H9 (cell line): ENCODE measurements around the gene PIAS2. TPM values are rescaled to one million over a fixed set of nuclear protein-coding genes. Genes with fewer than 3 reads are reported as not detected.

ENCODE experiments used
- DNase-seq: peaks from one replicate; pipeline ENCODE4 v3.0.0-alpha.2; 2017
- H2AFZ ChIP-seq: one replicate; pipeline ENCODE4 v1.6.1; 2013; ENCODE audit warnings: mild to moderate bottlenecking, low read length, control low read depth, moderate library complexity
- H2AK5ac ChIP-seq: 2 replicates; pipeline ENCODE4 v1.6.1; 2013; ENCODE audit warnings: low read length, control low read depth, mixed read lengths; ENCODE audit not compliant: insufficient read length
- H2BK120ac ChIP-seq: one replicate; pipeline ENCODE4 v1.6.1; 2013; ENCODE audit warnings: low read depth, mild to moderate bottlenecking, low read length, control low read depth, inconsistent platforms; ENCODE audit not compliant: poor library complexity, severe bottlenecking
- H2BK12ac ChIP-seq: 2 replicates; pipeline ENCODE4 v1.6.1; 2013; ENCODE audit warnings: low read length, control low read depth, mixed read lengths, low read depth; ENCODE audit not compliant: insufficient read length
- H2BK15ac ChIP-seq: 2 replicates; pipeline ENCODE4 v1.6.1; 2013; ENCODE audit warnings: low read depth, low read length, control low read depth
- H2BK20ac ChIP-seq: one replicate; pipeline ENCODE4 v1.6.1; 2013; ENCODE audit warnings: low read depth, mild to moderate bottlenecking, low read length, control low read depth, inconsistent platforms; ENCODE audit not compliant: poor library complexity, severe bottlenecking
- H2BK5ac ChIP-seq: 2 replicates; pipeline ENCODE4 v1.6.1; 2013; ENCODE audit warnings: low read length, control low read depth, mixed read lengths; ENCODE audit not compliant: insufficient read length
- H3K14ac ChIP-seq: 2 replicates; pipeline ENCODE4 v1.6.1; 2013; ENCODE audit warnings: low read length, control low read depth; ENCODE audit not compliant: insufficient read depth
- H3K18ac ChIP-seq: 2 replicates; pipeline ENCODE4 v1.6.1; 2013; ENCODE audit warnings: low read depth, mild to moderate bottlenecking, mixed read lengths, low read length, control low read depth; ENCODE audit not compliant: insufficient read length
- H3K23ac ChIP-seq: 2 replicates; pipeline ENCODE4 v1.6.1; 2013; ENCODE audit warnings: low read length, control low read depth, mixed read lengths, low read depth; ENCODE audit not compliant: insufficient read length
- H3K23me2 ChIP-seq: 2 replicates; pipeline ENCODE4 v1.6.1; 2013; ENCODE audit warnings: low read depth, mild to moderate bottlenecking, mixed read lengths, low read length, control low read depth; ENCODE audit not compliant: insufficient read length, poor library complexity, severe bottlenecking
- H3K27ac ChIP-seq: 2 replicates; pipeline ENCODE4 v1.5.1; 2013; ENCODE audit warnings: low read length, control low read depth, mixed read lengths, low read depth; ENCODE audit not compliant: insufficient read length
- H3K27me3 ChIP-seq: 2 replicates; pipeline ENCODE4 v1.6.1; 2013; ENCODE audit warnings: low read length, control low read depth, inconsistent platforms; ENCODE audit not compliant: insufficient read depth
- H3K4ac ChIP-seq: 2 replicates; pipeline ENCODE4 v1.6.1; 2013; ENCODE audit warnings: low read depth, mild to moderate bottlenecking, control low read depth, inconsistent platforms, low read length, moderate library complexity
- H3K4me1 ChIP-seq: 2 replicates; pipeline ENCODE4 v1.6.1; 2013; ENCODE audit warnings: low read length, control low read depth, inconsistent platforms; ENCODE audit not compliant: insufficient read depth
- H3K4me2 ChIP-seq: 2 replicates; pipeline ENCODE4 v1.6.1; 2013; ENCODE audit warnings: low read length, control low read depth, mixed read lengths; ENCODE audit not compliant: insufficient read length, insufficient read depth
- H3K56ac ChIP-seq: 2 replicates; pipeline ENCODE4 v1.6.1; 2013; ENCODE audit warnings: low read depth, mild to moderate bottlenecking, mixed read lengths, low read length, control low read depth; ENCODE audit not compliant: insufficient read length
- H3K79me1 ChIP-seq: 2 replicates; pipeline ENCODE4 v1.6.1; 2013; ENCODE audit warnings: low read depth, mild to moderate bottlenecking, moderate library complexity, low read length, control low read depth, inconsistent platforms; ENCODE audit not compliant: insufficient read depth, poor library complexity, severe bottlenecking
- H3K79me2 ChIP-seq: 2 replicates; pipeline ENCODE4 v1.6.1; 2013; ENCODE audit warnings: low read length, control low read depth, inconsistent platforms; ENCODE audit not compliant: insufficient read depth
- H3K9ac ChIP-seq: 2 replicates; pipeline ENCODE4 v1.6.1; 2013; ENCODE audit warnings: low read length, control low read depth, mixed read lengths; ENCODE audit not compliant: insufficient read length; ENCODE audit errors: extremely low read depth
- H3K9me3 ChIP-seq: one replicate; pipeline ENCODE4 v1.6.1; 2013; ENCODE audit warnings: low read depth, low read length, inconsistent platforms; ENCODE audit not compliant: control insufficient read depth
- H3T11ph ChIP-seq: one replicate; pipeline ENCODE4 v1.6.1; 2013; ENCODE audit warnings: mild to moderate bottlenecking, low read length, control low read depth, inconsistent platforms
- H4K20me1 ChIP-seq: one replicate; pipeline ENCODE4 v1.6.1; 2013; ENCODE audit not compliant: control insufficient read depth, insufficient read length, insufficient read depth
- H4K5ac ChIP-seq: 2 replicates; pipeline ENCODE4 v1.6.1; 2013; ENCODE audit warnings: low read depth, mild to moderate bottlenecking, mixed read lengths, low read length, control low read depth; ENCODE audit not compliant: insufficient read length
- H4K8ac ChIP-seq: replicated peaks from 2 replicates; pipeline ENCODE4 v1.6.1; 2013; ENCODE audit warnings: low read length, control low read depth, mixed read lengths, low read depth; ENCODE audit not compliant: insufficient read length
- H4K91ac ChIP-seq: 2 replicates; pipeline ENCODE4 v1.6.1; 2013; ENCODE audit warnings: low read depth, mild to moderate bottlenecking, moderate library complexity, mixed read lengths, low read length, control low read depth; ENCODE audit not compliant: insufficient read length
- H3K27ac Mint-ChIP-seq, 3 experiments: 2 replicates in 2 of 3; 3 replicates in 1 of 3; pipeline ENCODE4 v1.8.0; 2020 to 2021; ENCODE audit warnings: mixed read lengths in 3 of 3, mild to moderate bottlenecking in 1 of 3, moderate library complexity in 1 of 3
- H3K27me3 Mint-ChIP-seq: 2 replicates; pipeline ENCODE4 v1.8.0; 2021; ENCODE audit warnings: low read depth, mild to moderate bottlenecking, moderate library complexity, mixed read lengths
- H3K36me3 Mint-ChIP-seq, 3 experiments: 2 replicates in 2 of 3; 3 replicates in 1 of 3; pipeline ENCODE4 v1.8.0; 2020 to 2021; ENCODE audit warnings: low read depth in 3 of 3, mixed read lengths in 3 of 3; ENCODE audit not compliant: insufficient read depth in 1 of 3
- H3K4me1 Mint-ChIP-seq, 2 experiments: 2 replicates each; pipeline ENCODE4 v1.8.0; 2020; ENCODE audit warnings: mixed read lengths in 2 of 2
- H3K4me3 Mint-ChIP-seq, 2 experiments: 2 replicates in 1 of 2; 3 replicates in 1 of 2; pipeline ENCODE4 v1.8.0; 2020 to 2021; ENCODE audit warnings: mild to moderate bottlenecking in 2 of 2, mixed read lengths in 2 of 2, moderate library complexity in 1 of 2
- H3K9me3 Mint-ChIP-seq, 2 experiments: 2 replicates in 1 of 2; 3 replicates in 1 of 2; pipeline ENCODE4 v1.8.0; 2020; ENCODE audit warnings: mild to moderate bottlenecking in 2 of 2, mixed read lengths in 2 of 2, moderate library complexity in 1 of 2
- CTCF ChIP-seq: fragments of 200-600 bp; sonication (generic); conservative IDR thresholded peaks from 3 replicates; pipeline ENCODE4 v1.8.0; 2021; ENCODE audit warnings: antibody characterized with exemption, mild to moderate bottlenecking
- total RNA-seq: library from RNA; stranded (reverse); gene quantifications from 2 replicates; pipeline ENCODE4 v1.2.1, GENCODE V29; 2021

The PIAS2 gene
- total RNA-seq, 1 experiment from 2014 or later, result 58.4 TPM

DNA sequence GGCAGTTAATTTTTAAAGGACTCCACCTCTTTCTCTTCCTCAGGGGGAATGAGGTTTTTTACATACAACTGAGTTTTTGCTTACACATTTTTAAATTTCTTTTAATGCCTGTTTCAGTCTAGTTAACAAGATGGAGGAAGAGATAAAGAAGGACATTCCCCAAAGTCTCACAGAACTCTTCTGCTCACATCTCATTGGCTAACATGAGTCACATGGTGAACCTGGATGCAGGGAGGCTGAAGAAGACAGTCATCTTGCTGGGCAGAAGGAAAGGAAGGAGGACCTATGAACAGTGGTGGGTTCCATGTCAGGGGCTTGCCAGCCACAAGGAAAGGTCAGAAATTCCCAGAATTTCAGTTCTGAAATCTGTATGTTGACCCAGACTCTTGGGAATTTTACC, 150.1 kb downstream of the PIAS2 start:
- Mint-ChIP-seq H3K36me3 (no peaks in the 10 kb centered on the region), H3K4me3 (no peak overlapping the region), H3K9me3 (no peaks in the 10 kb centered on the region), H3K27me3 (peaks cover 16% of the 10 kb centered on the region), H3K27ac (no peak overlapping the region), H3K4me1 (peaks cover 25 to 26% of the 10 kb centered on the region in 2 experiments)
- Histone ChIP-seq H4K91ac (no peak overlapping the region), H3K23ac (no peak overlapping the region), H3T11ph (no peak overlapping the region), H2AK5ac (no peak overlapping the region), H2AFZ (no peak overlapping the region), H3K23me2 (no peaks in the 10 kb centered on the region), H3K18ac (no peak overlapping the region), H2BK20ac (no peak overlapping the region), H2BK15ac (no peak overlapping the region), H3K4me1 (peaks cover 3% of the 10 kb centered on the region; the same call in 1 of the 2 replicates), H4K8ac (no peak overlapping the region), H4K20me1 (no peaks in the 10 kb centered on the region), H2BK5ac (no peak overlapping the region), H4K5ac (no peak overlapping the region), H3K27ac (no peak overlapping the region), H3K14ac (no peak overlapping the region), H3K27me3 (no peaks in the 10 kb centered on the region), H2BK120ac (no peak overlapping the region), H3K9me3 (no peaks in the 10 kb centered on the region), H3K79me1 (no peaks in the 10 kb centered on the region), H2BK12ac (no peak overlapping the region), H3K56ac (no peak overlapping the region), H3K4ac (no peak overlapping the region), H3K79me2 (no peaks in the 10 kb centered on the region), H3K9ac (no peak overlapping the region), H3K4me2 (no peak overlapping the region)
- no peak for DNase-seq
- no peak for TF ChIP-seq CTCF
